GF-D8 (cell line): ENCODE measurements around the gene ACTR1A.
"Not testable (repeated sequence)": the region's sequence is repeated elsewhere in the genome, so short reads cannot be mapped to it uniquely, and the experiment has no call there.

Experiments used
- DNase-seq: peaks from one replicate; lab custom pipeline; 2025; lab: John Stamatoyannopoulos, UW

The ACTR1A gene

DNA sequence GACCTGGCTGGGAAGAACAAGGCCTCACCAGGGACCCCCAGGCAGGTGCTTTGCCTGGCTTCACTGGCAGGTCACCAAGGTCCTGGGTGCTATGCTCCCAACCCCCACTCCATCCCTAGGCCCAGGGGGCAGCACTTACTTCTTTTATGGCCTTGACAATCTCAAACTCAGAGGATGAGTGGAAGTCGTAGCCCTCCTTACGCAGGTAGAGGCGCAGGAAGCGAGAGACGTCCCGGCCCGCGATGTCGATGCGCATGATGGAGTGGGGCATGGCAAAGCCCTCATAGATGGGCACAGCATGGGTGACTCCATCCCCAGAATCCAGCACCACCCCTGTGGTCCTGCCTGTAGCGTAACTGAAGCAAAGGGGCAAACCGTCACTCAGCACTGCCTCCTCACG lies 18.5 kb downstream of the ACTR1A start:
- DNase-seq: no peak

DNA sequence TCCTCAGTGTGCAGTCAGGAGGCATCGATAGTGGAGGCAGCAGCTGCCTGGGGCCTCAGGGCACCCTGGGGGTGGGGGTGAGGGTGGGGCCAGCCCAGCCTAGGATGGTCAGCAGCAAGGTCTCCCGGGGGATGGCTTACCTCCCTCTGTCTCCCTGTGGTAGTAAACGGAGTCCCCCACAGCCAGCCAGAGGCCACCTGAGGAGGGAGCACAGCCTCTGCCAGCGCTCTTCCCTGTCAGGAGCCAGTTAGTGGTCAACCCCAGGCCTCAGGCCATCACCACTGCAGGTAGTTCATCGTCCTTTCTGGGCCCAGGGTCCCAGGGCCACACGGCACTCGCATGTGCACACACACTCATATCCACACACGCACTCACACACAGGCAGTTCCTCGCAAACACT lies 22.1 kb downstream of the ACTR1A start:
- no peak for DNase-seq

DNA sequence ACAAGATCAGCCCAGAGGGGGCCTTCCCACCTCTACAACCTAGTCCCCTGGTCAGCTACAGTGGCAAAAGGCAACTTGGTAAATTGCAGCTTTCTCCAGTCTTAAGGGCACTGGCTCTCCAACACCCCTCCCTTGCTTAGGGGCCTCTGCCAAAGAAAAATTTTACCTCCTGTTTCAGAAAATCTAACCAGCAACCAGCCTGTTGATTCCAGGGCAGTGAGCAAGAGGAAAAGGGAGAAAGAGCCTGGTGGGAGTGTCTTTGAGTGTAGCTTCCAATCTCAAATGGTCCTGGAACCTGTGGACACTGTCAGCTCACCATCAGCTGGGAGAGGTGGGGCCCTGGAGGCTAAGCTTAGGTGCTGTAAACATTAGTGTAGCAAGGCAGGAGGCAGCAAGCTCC lies 22.9 kb downstream of the ACTR1A start:
- DNase-seq: no peak

DNA sequence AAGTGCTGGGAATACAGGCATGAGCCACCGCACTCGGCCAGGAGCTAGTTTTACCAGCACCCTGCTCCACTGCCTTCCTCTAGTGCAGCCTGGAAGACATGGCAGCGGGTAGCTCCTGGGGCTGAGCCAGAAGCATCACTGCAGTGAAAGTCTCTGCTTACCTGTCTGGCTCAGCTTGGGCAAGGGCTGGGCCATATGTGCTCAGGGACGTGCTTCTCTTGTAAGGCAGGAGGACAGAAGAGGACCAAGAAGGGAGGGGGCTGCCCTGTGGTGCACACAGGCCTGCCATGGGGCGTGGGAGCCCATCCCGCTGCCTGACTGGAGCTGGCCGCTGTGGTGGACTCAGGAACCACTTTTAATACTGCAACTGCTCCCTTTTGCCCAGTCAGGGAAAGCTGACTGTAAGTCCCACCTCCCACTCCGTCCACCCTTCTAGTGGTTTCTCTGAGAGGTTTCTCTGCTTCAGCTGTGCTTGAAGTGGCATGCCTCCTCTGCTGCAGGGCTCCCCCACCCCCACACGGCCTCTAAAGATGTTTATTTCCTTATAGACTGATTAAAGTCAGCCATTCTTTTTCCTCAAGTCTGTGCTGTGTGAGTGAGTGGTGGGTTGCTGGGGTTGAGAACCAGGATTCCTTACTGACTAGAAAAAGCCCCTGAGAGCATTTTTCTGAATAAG lies 25.9 kb downstream of the ACTR1A start:
- DNase-seq: no peak

DNA sequence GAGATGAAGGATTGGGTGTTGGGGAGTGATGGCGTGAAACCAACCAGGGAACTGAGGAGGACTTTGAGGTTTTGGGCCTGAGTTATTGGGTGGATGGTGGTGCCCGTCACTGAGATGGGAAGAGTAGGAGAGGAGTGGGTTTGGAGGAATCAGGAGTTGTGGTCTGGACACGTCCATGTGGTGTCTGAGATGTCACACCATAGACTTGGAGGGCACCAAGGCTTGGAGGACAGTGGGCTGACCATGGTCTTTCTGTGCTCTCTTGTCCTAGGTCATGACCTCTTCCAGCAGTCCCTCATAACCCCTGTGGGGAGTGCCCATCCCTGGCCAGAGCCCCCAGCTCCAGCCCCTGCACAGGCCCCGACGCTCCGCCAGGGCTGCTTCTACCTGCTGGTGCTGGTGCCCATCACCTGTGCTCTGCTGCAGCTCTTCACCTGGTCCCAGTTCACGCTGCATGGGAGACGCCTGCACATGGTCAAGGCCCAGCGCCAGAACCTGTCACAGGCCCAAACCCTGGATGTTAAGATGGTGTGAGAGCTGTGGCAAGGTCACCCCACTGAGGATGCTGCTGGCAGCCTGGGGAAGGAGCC lies 27.0 kb downstream of the ACTR1A start:
- DNase-seq: no peak

DNA sequence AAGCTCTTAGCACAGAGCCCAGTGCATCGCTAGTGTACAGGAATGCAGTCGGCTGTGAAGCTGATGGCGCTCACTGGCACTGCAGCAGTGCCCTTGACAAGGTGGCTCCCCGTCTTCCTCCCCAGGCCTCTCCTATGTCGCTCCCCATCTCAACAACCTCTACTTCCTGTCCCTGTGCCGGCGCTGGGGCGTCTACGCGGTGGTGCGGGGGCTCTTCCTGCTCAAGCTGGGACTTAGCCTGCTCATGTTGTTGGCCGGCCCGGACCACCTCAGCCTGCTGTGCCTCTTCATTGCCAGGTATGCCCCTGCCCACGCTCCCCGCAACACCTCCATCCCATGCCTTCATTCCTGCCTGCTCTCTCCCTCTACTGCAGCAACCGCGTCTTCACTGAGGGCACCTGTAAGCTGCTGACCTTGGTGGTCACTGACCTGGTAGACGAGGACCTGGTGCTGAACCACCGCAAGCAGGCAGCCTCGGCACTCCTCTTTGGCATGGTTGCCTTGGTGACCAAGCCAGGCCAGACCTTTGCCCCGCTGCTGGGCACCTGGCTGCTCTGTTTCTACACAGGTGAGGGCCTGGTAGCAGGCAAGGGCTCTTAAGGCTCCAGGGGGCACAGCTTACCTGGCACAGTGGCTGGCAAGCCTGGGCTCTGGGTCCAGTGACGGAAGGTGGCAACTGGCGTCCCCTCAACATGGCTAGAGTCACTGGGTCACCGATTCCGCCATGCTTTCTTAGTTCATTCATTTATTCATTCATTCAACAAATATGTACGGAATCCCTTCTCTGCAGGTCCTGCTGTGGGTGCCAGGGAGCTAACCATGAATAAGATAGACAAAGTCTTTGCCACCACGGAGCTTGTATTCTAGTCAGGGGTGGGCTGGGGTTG lies 28.8 kb downstream of the ACTR1A start:
- no peak for DNase-seq

DNA sequence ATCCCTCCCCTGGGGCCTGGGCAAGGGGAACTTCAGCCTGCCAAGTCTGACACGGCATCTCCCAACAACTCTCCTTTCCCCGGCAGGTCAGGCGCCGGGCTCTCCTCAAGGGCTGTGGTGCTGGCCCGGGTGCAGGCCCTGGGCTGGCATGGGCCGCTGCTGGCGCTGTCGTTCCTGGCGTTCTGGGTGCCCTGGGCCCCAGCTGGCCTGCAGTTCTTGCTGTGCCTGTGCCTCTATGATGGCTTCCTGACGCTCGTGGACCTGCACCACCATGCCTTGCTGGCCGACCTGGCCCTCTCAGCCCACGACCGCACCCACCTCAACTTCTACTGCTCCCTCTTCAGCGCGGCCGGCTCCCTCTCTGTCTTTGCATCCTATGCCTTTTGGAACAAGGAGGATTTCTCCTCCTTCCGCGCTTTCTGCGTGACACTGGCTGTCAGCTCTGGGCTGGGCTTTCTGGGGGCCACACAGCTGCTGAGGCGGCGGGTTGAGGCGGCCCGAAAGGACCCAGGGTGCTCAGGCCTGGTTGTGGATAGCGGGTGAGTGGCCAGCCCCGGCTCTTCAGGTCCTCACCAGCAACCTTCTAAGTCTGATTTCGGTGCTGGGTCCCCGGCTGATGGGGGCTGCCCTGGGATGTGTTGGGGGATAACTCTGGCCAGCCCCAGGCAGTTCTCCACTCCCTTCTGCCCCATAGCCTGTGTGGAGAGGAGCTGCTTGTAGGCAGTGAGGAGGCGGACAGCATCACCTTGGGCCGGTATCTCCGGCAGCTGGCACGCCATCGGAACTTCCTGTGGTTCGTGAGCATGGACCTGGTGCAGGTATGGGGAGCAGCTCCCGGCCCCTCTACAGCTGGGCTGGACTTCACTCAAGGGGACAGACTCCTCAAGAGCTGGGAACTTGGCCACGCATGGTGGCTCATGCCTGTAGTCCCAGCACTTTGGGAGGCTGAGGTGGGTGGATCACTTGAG lies 31.6 kb downstream of the ACTR1A start:
- no peak for DNase-seq

DNA sequence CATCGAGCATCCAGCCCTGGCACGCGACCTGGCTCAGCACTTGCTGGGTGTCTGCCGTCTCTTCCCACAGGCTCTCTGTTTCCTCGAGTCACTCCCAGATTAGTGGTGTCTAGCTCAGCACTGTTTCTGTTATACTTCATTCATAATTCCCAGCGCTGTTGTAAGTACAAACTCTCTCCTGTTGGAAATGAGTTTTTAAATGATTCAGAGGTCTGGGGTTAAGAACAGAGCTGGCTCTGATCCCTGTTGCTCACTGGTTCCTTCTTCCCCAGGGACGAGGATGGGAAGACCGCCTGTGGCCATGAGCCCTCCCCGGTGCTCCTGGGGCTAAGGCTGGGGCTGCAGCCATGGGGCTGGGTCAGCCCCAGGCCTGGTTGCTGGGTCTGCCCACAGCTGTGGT lies 33.8 kb downstream of the ACTR1A start:
- no peak for DNase-seq

DNA sequence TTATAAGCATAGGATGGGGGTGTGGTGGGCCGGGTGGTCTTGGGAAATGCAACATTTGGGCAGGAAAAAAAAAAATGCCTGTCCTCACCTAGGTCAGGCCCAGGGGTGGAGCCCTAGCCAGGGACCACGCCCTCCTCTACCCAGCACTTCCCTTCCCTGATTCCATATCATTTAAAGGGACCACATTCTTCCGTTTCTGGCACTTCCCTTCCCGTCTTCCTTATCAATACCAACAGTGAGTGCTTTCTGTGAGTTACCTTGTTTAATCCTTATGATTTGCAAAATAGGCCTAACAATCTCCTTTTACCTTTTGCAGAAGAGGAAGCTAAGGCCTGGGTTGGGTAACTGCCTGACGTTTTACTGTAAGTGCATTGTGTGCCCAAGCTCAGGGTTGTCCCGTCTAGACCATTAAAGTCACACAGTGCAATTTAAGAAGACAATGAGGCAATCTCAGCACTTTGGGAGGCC lies 34.5 kb downstream of the ACTR1A start:
- peak; percentile 45 for DNase-seq

DNA sequence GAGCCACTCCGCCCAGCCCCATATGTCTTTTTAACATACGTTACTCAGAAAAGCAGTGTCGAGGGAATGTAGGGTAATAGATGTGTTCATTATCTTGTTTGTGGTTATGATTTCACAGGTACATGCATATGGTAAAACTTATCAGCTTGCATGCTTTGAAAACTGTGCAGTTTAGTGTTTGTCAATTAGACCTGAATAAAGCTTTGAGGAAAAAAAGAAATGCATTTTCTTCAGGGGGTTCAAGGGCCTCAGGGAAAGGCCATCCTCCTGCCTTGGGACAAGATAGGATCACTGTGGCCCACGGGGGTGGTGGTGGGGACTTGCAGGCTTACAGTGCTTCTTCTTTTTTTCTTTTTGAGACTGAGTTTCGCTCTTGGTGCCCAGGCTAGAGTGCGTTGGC lies 35.2 kb downstream of the ACTR1A start:
- no peak for DNase-seq

DNA sequence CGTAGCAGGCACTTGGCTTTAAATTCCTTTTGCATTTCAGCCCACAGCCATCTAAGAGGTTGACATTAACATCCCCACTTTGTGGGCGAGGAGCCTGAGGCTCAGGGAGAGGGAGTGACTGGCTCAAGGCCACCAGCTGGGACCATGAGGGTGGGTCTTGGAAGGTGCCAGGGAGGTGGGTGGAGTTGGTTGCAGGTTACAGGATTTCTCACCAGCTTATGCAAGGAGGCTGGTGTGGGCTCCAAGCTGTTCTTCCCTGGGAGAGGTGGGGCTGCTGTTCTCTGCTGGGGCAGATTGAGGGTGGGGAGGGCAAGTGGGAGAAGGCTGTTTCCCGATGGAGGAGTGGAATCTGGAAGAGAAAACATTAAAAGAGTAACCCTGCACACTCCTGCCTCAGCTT lies 37.0 kb downstream of the ACTR1A start:
- no peak for DNase-seq

DNA sequence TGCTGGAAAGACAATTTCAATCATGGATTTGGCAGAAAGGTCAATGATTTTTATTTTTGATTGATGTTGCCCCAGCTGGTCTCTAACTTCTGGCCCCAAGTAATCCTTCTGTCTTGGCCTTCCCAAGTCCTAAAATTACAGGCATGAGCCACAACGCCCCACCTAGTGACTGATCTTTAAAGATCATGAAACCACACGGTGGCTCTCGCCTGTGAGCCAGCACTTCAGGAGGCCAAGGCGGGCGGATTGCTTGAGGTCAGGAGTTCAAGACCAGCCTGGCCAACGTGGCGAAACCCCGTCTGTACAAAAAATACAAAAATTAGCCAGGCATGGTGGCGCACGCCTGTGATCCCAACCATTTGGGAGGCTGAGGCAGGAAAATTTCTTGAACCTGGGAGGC lies 38.5 kb downstream of the ACTR1A start:
- DNase-seq: no peak

DNA sequence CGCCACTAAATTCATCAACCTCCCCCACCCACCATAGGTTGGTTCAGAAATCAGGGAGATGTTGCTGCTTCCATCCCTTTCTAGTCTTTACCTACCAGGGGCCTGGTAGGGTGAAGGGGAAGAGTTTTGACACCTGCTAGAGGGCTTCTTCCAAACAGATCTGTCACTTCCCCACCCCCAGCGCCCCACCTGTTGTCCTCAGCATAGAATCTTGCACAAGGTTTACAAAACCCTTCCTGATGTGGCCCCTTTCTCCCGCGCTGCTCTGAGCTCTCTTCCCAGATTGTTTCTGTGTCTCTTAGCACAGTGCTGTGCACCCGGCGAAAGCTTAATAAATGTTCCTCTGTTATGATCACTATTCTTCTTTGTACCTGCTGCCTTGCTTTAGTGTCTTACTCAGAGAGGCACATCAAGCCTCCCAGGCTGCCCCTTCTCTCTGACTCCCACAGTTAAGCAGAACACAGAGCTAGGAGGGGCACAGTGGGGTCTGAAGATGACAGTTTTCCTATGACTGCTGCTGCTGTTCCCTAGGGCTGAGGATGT lies 39.9 kb downstream of the ACTR1A start:
- no peak for DNase-seq

DNA sequence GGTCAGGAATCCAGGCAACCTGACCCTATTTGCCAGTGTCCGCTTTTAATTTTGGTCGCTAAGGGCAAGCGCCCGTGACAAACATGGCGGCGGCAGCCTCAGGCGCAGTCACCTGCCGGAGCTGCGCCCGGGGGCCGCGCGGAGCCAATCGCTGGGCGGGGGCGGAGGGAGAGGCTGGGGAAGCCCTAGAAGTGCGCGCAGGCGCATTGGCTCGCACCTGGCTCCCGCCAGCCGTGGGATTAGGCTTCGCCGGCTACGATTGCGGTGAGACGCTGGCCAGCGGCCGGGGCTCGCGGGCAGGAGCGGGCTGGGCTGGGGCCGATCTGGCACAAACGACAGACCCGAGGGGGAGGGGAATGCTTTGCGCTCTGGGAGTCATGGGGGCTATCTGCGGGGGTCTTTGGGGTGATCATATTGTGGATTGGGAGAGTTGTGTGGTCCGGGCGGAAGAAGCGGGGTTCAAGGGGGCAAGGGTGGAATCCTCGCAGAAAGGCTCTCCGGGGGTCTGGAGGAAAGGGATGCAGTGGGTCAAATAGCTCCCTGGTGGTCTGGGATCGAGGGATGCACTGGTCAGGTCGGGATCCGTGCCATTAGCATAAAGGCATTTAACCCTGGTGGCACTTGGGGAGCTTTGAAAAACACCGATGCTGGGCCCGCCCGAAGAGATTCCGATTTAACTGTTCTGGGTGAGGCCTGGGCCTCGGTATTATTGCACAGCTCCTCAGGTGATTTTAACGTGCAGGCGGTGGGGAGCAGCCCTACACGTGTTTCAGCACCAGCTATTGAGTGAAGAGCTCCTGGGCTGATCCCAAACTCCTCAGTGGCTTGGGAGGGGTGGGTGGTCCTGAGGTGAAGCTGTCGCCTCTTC lies 41.1 kb downstream of the ACTR1A start:
- peak; percentile 65 for DNase-seq

DNA sequence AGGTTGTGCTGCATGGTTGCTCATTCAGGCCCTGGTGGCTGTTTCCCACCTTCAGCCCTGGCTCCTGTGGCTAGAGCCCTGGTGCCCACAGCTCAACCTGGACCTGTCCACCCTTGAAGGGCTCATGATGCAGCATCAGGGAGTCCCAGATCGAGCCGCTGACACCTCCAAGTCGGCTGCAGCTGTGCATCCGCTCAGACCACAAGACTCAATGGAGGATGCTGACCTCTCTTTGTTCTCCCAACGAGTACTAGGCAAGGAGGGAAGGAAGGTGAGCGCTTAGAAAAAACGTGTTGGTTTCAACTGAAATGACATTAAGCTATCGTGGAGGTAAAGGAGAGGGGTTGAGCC lies 41.7 kb downstream of the ACTR1A start:
- DNase-seq: no peak

DNA sequence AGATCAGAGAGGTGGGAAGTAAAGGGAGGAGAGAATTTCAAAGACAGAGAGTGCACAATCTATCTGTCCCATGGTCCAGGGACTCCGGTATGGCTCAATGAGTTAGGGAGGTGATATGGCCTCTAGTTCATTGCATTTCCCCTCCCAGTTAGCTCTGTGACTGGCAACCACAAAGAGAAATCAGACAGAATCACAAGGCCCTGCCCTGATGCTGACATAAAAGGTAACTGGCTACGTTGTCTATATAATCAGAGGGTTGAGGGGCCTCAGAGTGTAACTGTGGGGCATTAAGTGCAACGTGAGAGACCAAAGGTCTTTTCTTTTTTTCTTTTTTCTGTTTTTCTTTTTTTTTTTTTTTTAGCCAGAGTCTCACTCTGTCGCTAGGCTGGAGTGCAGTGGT lies 43.9 kb downstream of the ACTR1A start:
- no peak for DNase-seq

DNA sequence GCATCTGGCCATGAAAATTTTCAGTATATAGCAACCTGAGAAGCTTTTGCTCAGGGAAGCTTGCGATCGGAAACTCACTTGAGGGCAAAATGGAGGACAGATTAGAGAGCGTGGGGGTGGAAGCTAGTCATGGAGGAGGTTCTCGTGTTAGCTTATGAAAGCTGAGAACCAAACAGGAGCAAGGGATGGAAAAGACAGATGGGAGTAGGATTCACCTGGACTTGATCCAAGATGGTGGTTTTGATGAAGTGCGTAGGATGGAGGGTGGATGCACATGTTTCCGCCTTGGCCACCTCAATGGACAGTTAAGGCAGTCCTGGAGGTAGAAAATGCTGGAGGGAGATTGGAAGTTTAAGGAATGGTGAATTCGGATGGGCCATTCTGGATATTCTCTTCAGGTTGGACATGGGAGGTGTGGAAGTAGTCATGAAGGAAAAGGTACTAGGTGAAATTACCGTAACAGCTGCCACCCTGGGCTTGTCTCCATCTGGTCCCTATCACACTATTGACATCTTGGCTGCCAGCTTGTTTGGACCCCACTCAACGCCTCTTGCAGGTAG lies 44.8 kb downstream of the ACTR1A start:
- DNase-seq: no peak

DNA sequence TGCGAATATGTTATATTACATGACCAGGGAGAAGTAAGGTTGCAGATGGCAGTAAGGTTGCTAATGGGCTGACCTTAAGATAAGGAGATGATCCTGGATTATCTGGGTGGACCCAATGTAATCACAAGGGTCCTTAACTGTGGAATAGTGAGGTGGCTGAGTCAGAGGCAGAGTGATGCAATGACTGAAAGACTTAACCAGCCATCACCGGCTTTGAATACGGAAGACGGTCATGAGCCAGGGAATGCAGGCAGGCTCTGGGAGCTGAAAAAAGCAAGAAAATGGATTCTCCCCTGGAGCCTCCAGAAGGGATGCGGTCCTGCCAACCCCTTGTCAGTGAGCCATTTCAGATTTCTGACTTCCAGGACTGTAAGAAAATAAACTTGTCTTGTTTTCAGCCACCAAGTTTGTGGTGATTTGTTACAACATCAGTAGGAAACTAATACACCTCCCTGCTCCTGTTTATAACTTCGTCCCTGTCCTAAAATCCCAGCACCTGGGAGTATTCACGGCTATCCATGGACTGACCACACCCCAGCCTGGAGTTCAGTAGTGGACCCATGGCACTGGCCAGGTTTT lies 46.5 kb downstream of the ACTR1A start:
- DNase-seq: no peak

DNA sequence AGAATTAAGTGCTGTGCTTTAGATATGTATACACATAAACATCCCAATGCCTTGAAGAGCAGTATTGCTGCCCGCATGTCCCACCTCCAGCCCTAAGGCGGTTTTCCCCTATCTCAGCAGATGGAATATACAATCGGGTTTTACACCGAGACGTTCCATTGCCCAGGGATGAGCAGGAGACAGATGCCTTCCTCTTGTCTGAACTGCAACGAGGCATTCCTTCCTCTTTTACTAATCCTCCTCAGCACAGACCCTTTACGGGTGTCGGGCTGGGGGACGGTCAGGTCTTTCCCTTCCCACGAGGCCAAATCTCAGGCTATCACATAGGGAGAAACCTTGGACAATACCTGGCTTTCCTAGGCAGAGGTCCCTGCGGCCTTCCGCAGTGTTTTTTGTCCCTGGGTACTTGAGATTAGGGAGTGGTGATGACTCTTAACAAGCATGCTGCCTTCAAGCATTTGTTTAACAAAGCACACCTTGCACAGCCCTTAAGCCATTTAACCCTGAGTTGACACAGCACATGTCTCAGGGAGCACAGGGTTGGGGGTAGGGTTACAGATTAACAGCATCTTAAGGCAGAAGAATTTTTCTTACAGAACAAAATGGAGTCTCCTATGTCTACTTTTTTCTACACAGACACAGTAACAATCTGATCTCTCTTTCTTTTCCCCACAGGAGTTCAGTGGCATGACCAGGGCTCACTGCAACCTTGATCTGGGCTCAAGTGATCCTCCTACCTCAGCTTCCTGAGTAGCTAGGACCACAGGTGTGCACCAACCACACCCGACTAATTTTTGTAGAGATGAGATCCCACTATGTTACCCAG lies 47.6 kb downstream of the ACTR1A start:
- not testable (repeated sequence) for DNase-seq
